ENCODE results near the gene C2orf76. TPM values are rescaled to one million over a fixed set of nuclear protein-coding genes. Genes with fewer than 3 reads are reported as not detected.
"Not testable (repeated sequence)": the region's sequence is repeated elsewhere in the genome, so short reads cannot be mapped to it uniquely, and the experiment has no call there.

C2orf76 gene
- total RNA-seq, 1 donor from 2014 or later = 17.4 TPM

DNA sequence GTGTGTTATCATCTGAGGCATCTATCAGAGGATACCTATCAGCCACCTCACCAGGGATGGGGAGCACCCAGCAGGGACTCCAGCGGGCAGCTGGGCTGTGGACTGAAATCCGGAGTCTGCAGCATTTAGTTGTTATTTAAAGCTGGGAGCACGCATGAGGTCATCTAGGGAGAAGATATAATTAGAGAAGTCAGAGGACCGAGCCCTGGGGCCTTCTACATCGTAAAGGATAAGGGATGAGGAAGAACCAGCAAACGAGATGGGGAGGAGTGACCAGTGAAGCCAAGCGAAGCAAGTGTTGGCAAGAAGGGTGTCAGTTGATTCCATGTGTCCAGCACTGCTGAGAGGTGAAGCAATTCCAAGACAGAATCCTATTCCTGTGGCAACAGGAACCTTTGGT lies 72.7 kb downstream of the C2orf76 start:
- no peak for DNase-seq

DNA sequence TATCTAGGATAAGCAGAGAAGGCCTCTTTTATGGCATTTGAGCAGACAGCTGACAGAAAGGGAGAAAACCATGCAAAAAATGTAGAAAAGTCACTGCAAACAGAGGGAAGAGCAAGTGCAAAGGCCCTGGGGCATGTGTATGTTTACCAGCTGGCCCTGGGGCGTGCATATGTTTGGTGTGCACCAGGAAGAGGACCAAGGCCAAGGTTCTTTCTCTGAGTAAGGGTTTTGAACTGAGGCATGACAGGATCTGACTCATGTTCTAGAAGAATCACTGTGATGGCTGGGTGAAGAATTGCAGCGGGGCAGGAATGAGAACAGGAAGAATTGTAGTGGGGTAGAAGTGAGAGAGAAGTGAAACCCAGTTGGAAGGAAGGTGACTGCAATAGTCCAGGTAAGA lies 73.4 kb downstream of the C2orf76 start:
- DNase-seq = no peak

DNA sequence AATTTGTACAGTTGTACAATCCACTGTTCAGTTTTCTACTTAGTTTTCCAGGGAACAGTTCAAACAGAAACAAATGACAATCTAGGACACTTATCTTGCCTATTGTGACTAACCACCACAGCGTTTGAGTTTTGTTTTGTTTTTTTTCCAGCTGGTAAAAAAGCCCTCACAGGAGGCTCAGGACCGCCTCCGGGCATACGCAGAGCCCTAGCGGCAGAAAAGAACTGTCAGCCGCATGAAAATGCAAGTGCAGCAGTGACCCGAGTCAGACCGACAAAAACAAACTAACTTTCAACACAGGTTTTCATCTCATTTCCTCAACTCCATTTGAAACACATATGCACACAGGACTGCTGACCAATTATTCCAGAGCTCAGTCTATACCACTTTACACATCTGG lies 74.4 kb downstream of the C2orf76 start:
- no peak for DNase-seq

DNA sequence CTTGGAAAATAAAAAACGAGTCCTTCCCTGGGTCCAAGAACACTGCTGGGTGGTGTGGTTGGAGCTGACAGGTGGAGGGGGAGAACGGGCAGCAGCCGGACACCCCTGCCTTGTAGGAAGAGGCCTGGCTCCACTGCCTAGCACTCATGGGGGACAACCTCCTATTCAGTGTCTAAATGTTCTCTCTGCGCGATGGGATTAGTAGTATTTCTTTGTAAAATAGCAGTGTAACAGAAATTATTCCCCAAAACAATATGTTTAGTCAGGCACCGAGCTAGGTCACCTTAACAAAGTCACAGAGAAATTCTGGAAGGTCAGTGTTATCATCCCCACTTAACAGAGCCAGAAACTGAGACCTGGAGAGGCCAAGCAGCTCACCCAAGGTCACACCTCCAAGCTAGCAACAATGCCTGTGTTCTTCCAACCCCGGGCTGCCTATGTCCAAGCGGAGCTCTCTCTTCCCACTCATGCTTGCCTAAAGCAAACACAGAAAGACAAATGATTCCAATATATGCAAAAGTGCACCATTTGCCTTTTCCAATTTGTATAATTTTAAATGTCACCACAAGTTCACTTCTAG lies 75.0 kb downstream of the C2orf76 start:
- DNase-seq = no peak

DNA sequence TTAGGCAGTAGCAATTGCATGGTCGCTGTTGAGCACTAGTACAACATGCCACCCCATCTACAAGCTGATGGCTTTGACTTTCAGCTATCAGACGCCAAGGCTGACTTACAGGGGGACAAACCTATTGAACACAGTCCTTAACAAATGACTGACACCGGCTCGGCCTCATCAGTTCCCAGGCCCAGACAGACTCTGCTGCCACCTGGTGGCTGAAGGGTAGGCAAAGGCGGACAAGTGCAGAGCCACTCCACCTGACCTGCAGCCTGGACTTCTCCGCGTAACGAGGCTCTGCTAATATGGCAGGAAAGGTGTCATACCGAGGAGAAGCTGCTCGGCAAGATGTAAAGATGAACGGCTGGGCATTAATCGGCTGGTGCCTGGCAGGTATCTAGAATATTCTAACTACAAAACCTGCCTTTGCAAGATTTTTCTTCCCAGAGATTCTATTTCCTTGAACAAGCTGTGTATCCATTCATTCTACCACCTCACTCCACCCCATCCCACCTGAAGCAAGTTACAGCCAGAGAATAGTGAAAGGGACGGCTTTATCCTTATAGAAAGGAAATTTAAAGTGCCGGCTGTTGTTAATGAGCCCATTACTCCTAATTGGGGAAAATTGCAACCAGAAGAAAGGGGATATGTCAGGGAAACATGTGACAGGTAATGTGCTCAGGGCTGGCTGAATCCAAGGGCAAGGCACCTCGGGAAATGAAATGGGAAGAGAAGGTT lies 75.6 kb downstream of the C2orf76 start:
- no peak for DNase-seq

DNA sequence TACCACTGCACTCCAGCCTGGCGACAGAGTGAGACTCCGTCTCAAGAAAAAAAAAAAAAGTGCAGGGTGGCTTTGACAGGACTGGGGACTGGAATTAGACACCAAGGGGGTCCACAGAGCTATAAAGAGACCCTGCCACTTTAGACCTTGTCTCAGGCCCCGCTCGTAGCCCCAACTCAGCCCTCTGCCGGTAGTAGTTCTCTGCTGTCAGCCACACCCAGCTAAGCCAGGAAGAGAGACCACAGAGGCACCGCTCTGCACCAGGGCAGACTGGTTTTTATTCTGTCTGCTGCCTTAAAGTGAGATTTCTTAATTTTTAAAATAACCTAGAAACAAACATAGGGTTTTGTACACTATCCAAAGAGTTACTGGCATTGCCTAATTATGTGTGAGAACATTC lies 77.0 kb downstream of the C2orf76 start:
- DNase-seq = no peak

DNA sequence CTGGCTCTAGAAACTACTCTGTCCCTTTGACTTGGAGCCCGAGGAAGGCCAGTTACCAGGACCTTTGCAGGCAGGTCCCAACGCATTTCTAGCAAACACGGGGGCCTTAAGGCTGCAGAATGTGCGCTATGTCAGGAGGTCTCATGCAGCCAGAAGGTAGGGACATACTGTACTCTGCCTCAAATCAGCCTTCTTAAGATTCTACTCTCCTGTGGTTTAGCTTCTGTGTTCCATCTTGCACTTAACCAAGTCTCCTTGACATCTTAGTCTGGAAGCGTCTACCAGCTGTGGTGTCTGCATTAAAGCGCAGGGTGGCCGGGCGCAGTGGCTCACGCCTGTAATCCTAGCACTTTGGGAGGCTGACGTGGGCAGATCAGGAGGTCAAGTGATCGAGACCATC lies 77.5 kb downstream of the C2orf76 start:
- DNase-seq = no peak

DNA sequence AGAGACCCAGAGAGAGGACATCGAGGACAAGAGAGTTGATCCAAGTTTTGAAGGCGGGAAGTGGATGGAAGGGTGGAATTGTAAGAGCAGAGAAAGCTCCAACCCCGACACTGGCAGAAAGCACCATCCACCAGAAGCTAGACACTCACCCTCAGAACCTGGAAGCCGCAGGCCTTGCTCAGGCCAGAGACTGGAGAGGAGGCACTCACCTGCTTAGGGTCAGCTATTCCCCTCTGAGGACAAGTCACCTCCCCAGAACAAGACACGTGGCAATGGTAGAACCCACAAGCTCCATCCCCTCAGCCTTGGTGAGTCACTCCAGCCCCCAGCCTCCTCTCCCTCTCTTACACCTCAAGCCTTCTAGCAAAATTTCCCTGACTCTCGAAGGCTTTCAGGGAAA lies 78.1 kb downstream of the C2orf76 start:
- no peak for DNase-seq

DNA sequence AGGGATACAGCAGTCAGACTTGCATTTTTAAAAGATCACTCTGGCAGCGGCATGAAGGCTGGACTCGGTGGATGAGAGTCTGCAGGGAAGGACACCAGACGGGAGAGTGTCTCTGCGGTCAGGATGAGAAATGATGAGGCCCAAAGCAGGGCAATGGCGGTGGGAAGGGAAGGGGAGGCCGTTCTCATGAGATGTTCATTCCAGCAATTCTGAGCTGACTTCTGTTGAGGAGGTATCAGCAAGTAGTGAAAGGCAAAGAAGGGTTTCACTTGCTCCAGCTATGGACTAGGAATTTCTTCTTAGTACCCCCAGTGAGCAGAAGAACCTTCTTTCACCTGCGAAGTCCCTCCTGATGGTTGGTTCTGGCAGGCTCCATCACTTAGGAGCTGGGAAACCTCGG lies 80.0 kb downstream of the C2orf76 start:
- no peak for DNase-seq

DNA sequence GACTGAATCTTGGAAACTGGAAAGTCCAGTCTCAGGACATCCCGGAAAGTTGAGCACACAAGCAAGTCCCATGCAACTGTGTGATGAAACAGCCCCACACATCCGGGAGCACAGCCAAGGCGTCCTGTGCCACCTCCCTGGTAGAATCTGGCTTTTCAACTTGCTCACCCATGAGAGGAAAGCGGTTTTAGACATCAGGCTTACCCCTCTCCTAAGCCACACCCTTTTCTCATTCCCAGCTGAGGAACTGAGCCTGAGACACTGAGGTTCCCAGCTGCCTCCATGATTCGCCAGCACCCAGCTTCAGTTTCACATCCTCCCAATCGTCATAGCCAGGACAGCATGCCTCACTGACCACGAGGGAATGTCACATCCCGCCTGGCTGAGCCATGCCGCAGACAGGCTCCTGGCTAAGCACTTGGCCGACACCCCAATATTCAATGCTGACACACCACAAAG lies 82.7 kb downstream of the C2orf76 start:
- no peak for DNase-seq

DNA sequence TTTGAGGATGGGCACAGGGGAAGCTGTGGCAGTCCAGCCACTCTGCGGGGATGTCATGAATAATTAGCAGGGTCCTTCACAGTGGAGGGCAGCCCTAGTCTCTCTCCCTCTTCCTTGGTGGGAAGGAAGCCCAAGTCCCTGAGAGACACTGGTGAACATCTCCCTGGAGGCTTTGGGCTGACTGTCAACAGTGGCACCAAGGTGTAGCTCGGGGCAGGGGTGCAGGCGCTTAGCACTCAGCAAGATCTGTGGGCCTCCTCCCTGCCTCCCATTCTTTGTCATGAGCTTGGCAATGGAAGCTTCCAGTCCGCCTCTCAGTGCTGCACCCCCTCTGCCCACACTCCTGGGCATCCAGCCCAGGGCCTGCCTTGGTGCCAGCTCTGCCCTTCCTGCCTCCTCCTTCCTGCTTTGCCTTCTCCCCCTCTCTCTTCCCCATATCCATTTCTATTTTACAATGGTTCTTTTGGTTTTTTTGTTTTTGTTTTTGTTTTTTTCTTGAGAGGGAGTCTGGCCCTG lies 83.6 kb downstream of the C2orf76 start:
- DNase-seq = no peak

DNA sequence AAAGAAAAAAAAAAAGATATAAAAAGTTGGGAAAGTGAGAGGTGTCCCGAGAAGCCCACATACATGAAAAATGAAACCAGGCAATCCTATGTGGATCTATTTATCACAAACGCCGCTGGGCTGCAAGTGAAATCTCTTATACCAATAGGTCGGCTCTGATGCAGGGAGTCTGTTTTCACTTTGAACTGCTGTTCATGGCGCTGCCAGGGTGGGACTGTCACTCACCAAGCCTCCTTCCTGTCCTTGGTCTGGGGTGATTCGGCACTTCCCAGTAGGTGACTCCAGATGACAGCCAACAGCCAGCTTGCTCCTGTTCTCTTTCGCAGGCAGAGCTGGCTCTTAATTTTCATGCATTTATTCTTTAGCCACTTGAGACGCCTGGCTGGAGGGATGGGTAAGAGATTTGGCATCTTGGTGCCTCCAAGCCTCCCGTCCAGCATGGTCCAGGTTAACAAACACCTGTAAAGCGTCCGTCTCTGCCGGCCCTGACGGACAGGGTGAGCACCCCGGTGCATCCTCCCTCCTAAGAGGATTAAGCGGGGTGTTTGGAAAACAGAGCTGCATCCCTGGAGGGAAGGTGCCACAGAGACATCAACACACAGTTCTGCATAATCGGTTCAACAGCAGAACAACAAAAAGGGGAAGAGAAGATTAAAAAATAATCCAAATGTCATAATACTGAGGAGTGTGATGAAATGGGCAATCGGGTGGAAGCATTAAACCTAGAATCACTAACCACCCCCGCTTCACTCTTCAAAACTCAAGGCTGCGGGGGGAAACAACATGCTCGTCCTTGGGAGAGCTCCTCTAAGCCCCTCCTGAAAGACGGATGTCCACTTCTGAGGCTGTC lies 84.3 kb downstream of the C2orf76 start:
- no peak for DNase-seq

DNA sequence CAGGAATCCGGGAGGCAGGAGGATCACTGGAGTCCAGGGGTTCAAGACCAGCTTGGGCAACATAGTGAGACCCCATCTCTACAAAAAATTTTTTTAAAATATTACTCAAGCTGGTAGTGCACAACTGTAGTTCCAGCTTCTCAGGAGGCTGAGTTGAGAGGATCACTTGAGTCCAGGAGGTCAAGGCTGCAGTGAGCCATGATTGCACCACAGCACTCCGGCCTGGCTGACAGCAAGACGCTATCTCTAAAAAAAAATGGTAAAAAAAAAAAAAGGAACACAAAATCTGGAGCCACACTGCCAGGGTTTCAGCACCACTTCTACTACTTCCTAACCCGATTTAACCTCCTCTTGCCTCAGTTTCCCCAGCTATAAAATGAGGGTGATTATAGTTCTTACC lies 86.0 kb downstream of the C2orf76 start:
- no peak for DNase-seq

DNA sequence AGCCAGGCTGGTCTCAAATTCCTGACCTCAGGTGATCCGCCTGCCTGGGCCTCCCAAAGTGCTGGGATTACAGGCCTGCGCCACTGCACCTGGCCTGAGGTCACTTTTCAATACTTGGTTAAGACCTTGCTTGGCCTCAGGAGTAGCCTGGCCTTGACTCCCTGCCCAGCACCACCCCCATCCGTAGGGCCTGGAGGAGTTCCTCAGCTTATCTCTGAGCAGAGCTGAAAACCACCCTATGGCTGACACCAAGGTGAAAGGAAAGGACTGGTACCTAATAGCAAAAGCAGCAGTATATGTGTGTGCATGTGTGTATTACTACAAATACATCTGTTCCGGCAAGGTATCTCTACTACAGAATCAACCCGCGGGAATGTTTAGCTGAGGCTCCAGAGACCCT lies 87.0 kb downstream of the C2orf76 start:
- DNase-seq = no peak

DNA sequence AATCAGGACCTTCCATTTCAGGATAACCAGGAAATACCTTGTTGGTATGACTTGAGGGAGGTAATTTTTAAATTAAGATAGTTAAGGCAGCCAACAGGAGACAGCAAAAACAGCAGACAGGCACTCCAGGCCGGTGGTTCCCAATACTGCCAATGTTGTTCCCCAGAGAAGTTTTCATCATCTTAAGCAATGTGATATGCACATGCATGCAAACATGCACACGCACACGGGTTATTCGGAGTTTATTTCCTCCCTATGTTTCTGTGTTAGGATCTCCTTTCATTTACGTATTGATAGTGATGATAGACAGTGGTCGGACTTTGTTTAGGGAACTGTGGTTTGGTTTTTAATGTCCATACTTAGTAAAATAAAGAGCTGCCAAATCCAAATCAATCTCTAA lies 87.7 kb downstream of the C2orf76 start:
- DNase-seq = no peak

DNA sequence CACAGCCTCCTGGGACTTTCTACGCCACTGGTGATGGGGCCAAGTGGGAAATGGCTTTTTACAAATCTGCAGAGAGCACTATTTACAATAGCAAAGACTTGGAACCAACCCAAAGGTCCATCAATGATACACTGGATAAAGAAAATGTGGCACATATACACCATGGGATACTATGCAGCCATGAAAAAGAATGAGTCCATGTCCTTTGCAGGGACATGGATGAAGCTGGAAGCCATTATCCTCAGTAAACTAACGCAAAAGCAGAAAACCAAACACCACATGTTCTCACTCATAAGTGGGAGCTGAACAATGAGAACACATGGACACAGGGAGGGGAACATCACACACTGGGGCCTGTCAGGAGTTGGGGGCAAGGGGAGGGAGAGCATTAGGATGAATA lies 88.2 kb downstream of the C2orf76 start:
- DNase-seq = not testable (repeated sequence)

DNA sequence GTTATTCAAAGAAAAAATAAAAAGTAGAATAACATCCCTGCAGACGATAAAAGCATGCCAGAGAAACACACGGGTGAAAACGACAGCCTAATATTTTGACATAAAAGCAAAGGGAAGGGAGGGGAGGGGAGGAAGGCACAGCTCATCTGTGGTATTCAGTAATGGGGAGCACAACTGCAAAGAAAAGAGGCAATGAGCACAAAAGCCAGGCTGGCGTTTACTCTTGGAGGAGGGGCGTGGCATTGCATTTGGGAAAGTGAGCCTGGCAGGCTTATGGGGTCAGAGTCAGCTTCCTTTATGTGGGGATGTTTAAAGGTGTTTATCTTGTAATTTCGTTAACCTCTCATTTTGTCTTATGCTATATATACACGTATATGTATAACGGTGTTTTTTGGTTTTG lies 89.8 kb downstream of the C2orf76 start:
- no peak for DNase-seq

DNA sequence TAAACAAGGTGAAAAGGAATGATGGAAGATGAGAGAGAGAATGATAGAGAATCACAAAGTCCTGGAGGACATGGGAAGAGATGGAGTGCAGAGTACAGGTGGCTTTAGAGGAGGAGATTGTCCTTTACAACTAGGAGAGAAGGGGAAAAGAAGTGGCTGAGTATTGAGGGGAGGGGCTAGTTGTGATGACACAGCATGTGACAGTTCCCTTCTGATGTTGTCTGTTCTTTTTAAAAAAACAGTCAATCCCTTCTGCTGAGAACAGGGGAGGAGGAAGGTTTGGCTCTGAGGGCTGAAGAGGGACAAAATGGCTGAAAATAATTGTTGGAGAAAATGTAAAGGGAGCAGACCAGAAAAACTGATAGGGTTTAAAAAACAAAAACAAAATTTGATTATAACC lies 99.0 kb downstream of the C2orf76 start:
- DNase-seq = no peak

DNA sequence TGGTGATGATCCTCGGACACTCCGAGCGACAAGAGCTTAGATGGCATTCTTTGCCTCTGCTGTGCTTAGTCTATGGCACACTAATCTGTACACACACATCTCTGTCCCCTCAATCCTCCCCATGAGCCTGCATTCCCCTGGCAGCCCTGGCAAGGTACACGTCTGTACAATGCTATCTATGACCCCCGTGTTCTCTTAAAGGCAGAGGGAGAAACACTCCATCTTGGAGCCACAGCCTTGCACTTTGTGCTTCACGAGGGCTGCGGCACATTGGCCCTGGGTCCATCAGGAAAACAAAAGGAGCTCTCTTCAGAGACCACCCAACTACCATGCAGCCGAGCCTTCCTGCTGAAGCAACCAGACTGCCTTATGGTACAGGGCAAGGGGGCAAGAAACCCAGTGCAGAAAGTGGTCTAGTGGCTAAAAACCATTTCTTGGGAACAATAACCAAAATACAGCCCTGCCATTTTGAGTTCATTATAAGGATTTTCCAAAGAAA lies 100.5 kb downstream of the C2orf76 start:
- DNase-seq = no peak

DNA sequence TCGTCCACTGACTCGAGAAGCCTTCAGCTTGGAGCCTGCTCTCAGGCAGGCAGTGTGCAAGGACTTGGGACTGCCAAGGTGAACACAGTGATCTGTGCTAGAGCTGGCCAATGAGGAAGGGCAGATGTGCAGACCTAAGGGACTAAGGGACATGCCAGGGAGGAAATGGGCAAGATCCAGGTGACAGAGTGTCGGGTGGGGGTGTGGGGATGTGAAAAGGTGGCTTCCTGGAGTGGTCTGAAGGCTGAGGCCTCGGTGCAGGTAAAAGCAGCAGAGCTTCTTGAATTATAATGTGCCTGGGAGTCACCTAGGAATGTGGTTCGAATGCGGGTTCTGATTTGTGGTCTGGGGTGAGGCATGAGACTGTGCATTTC lies 101.0 kb downstream of the C2orf76 start:
- DNase-seq = no peak

DNA sequence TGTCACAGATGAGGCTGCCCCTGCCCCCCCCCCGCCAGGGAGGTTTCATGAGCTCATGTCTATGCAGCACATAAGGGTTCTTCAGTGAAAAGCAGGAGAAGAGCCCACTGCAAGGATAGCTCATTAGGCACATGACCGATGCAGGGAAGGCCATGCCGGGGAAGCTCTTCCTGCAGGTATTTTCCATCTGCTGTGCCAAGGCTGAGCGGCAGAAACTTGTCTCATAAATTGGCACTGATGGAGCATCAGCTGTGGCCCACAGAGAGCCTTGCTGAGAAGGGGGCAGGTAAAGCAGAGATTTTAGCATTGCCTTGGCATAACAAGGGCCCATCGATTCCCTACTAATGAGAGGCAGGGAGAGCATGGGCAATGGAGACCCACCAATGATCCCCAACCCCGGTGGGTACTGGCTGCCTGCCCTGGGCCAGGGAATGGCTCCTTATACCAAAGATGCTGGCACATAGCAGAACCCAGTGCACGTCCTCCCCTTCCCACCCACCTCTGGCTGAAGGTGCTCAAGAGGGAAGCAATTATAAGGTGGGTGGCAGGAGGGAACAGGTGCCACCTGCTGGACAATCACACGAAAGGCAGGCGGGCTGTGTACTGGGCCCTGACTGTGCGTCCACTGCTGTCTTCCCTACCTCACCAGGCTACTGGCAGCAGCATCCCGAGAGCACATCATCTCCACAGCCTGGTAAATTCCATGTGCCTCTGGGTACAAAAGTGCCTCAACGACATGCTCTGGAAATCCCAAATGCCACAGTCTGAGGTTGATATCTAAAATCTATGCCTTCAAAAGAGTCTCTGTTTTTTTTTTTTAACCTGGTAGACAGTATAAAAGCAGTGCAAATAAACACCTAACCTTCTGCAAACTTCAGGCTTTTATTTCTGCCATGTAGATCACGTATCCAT lies 101.6 kb downstream of the C2orf76 start:
- no peak for DNase-seq

DNA sequence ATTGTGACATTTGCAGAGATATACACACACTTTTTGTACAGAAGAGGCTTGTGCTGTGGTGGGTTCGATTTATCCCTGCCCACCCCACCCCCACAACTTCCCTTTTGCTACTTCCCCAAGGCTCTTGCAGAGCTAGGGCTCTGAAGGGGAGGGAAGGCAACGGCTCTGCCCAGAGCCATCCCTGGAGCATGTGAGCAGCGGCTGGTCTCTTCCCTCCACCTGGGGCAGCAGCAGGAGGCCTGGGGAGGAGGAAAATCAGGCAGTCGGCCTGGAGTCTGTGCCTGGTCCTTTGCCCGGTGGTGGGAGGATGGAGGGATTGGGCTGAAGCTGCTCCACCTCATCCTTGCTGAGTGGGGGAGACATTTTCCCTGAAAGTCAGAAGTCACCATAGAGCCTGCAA lies 103.0 kb downstream of the C2orf76 start:
- DNase-seq = no peak

Data from skin of body (tissue), 2 donors.